Panc1 (cell line): ENCODE measurements around the gene RYR3.

Source experiments
- CTCF ChIP-seq: fragments of 450-650 bp; IDR thresholded peaks from 2 replicates; pipeline ENCODE4 v1.5.1; 2017; ENCODE audit warnings: mild to moderate bottlenecking
- POLR2AphosphoS5 ChIP-seq: IDR thresholded peaks from 2 replicates; pipeline ENCODE4 v1.6.1; 2012; ENCODE audit warnings: mild to moderate bottlenecking, low read depth, low read length, moderate library complexity
- REST ChIP-seq, 2 experiments: IDR thresholded peaks; 2 replicates each; pipeline ENCODE4 v1.6.1; 2011 to 2012; ENCODE audit warnings: low read depth in 2 of 2, control low read depth in 1 of 2, low read length in 1 of 2, mild to moderate bottlenecking in 1 of 2, moderate library complexity in 1 of 2; ENCODE audit not compliant: insufficient read depth in 1 of 2
- SIN3A ChIP-seq: IDR thresholded peaks from 2 replicates; pipeline ENCODE4 v1.6.1; 2012; ENCODE audit warnings: low read depth, mild to moderate bottlenecking, low read length, moderate library complexity, borderline replicate concordance; ENCODE audit not compliant: insufficient read depth

- TF ChIP-seq CTCF (no peak), SIN3A (no peak), REST (IDR thresholded peaks at IDR 0.05; ENCODE audit: insufficient read depth in 1 of 2, low read depth in 2 of 2, low read length in 1 of 2) (no peak), POLR2AphosphoS5 (no peak)
Measured at GRCh38 chr15:33810806-33811205, 500.0 kb downstream of the RYR3 start.
